Inferior parietal cortex (tissue), 1 donor: ENCODE data around the gene BARX2.
"Not testable (repeated sequence)": the region's sequence is repeated elsewhere in the genome, so short reads cannot be mapped to it uniquely, and the experiment has no call there.

Experiments used
- DNase-seq: peaks from one replicate; pipeline ENCODE4 v3.0.0-alpha.2; 2016; ENCODE audit errors: extremely low spot score

Gene BARX2, protein sequence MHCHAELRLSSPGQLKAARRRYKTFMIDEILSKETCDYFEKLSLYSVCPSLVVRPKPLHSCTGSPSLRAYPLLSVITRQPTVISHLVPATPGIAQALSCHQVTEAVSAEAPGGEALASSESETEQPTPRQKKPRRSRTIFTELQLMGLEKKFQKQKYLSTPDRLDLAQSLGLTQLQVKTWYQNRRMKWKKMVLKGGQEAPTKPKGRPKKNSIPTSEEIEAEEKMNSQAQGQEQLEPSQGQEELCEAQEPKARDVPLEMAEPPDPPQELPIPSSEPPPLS

DNA sequence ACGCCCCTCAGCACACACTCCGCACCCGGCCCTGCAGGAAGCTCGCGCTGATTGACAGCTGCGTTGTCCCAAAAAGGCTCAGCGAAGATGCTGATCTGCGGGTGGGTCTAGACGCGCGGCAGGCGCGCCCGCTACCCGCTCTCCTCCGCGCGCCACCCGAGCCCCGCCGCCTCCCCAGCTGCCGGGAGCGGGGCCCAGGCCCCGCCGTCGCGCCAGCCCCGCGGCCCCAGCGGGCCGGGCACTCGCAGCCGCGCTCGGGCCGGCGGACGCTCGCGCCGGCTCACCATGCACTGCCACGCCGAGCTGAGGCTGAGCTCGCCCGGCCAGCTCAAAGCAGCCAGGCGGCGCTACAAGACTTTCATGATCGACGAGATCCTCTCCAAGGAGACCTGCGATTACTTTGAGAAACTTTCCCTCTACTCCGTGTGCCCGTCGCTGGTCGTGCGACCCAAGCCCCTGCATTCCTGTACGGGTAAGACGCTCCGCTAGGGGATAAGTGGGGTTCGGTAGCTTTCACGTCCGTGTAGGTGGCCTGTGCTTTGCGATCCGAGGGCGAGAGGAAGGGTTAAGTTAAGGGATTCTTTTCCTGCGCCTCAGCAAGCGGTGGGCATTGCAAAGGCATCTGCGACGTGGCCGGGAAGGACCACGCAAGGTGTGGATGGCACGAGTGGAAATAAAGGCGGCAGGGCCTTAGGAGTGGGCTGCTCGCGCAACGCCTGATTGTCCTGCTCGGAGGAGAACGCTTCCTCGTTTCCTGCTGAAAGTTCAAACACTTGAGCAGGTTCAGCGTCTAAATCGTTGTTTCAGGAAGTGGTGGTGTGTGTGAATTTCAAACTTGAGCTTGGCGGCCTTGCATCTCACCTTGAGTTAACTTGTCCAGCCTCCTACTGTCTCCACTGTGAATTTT lies at the start of gene BARX2:
Gene BARX2, plus strand, starts transcription at position 98 of the 907 bp plus-strand sequence. Its CDS starts 188 bp downstream, at position 286.
- no peak for DNase-seq

DNA sequence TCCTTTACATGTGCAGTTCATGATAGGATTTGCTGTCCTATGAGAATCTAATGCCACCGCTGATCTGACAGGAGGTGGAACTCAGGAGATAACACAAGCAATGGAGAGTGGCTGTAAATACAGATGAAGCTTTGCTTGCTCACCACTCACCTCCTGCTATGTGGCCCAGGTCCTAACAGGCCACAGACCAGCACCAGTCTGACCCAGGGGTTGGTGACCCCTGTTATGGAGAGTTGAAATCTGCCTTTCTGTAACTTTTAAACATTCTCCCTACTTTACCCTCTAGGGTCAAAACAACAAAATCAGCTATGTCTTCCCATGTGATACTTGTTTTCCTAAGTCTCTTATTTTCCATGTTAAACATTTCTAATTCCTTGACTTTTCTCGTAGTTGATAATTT lies 48.7 kb upstream of the BARX2 start:
- DNase-seq = no peak

- DNase-seq = not testable (repeated sequence)
Observed at GRCh38 chr11:129327708-129328107, 47.9 kb upstream of the BARX2 start.

GRCh38 chr11:129328756-129329155 lies 46.9 kb upstream of the BARX2 start:
- no peak for DNase-seq

DNA sequence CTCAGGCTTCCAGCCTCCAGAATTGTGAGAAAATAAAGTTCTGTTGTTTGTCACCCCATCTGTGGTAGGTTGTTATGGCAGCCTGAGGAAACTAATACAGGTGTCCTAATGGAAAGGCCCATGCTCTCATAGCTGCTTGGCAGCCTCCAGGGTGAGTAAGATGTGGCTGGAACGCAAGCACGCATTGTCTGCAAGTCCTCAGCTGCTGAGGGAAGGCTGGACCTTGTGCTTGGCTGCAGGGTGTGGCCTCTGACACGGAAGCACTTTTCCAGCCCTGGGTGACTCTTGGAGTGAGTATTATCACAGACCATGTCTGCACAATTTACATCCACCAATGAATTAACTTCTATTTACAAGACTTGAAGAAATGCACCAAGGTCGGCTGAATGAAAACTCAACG lies 44.4 kb upstream of the BARX2 start:
- DNase-seq = no peak

- DNase-seq = peak; percentile 85
Observed at GRCh38 chr11:129331871-129332274, 43.8 kb upstream of the BARX2 start.

DNA sequence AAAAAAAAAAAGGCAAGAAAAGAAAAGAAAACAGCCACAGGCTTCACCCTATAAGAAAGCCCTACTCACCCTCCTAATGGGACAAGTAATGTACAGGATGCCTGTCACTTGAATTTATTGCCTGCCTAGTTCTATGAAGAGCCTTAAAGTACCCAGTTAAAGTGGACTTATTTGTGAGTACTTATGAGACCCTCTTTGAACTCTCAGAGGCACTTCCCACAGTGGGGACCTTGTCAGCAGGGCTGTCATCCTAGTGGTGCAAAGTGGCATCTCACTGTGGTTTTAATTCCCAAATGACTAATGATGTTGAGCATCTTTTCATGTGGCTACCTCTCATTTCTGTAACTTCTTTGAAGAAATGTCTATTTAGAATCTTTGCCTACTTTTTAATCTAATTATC lies 41.8 kb upstream of the BARX2 start:
- DNase-seq = no peak

- not testable (repeated sequence) for DNase-seq
Observed at GRCh38 chr11:129344301-129344940, 31.2 kb upstream of the BARX2 start.

- no peak for DNase-seq
Observed at GRCh38 chr11:129346916-129347315, 28.7 kb upstream of the BARX2 start.

GRCh38 chr11:129348813-129349212 lies 26.8 kb upstream of the BARX2 start:
- DNase-seq = no peak

GRCh38 chr11:129352676-129353075 lies 23.0 kb upstream of the BARX2 start:
- DNase-seq = no peak

- DNase-seq = no peak
Observed at GRCh38 chr11:129354691-129355090, 21.0 kb upstream of the BARX2 start.

DNA sequence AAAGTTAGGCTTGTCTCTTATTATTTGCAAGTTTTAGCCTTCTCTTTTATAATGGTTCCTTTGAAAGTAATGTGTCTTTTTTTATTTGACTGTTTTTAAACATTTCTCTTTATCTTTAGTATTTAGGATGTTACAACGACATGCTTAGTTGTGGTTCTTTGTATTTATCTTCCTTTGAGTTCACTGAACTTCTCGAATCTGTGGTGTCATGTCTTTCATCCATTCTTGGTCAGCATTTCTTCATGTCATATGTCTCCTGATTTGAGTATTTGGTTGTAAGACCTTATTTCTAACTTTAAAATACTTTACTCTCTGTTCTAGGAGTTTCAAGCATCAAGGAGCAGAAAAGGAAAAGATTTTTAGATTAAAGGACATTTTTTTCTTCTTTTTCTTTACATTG lies 15.9 kb upstream of the BARX2 start:
- no peak for DNase-seq

DNA sequence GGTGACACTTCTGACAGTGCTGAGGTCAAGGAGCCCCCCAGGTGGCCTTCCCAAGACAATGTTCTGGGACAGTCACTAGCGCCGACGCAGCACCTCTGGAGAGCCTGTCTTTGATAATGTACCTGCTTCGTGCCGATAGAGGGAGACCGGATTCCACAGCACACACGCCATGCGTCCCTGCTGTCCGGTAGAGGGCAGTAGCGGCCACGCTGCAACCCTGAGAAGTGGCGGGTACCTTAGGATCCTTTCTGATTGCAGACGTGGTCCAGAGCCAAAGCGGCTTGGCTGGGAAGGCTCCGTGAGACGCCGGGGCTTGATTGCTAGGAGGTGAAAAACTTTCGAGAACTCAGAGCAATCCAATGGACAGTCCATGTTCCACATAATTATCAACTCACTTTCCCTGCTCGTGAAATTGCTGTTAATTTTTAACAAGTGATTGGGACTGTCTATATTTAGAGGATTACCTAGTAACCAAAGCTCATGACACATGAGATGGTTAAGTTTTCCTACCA lies 11.4 kb upstream of the BARX2 start:
- peak; percentile 79 for DNase-seq

DNA sequence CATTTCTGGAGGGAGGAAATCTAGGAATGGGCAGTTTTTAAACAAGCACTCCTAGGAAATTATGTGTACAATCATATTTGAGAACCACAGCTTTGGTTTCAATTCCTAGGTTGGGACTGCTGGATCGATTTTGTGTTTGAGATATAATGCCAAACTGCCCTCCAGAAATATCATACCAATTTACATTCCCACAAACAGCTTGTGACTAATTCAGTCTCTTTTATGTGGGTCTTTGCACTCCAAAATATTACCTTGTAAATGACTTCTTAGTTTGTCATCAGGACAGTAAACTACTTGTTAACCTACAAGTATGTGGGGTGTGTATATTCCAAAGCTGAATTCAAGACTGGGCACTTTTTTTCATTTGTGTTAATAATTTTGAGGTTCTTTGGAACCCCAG lies 9.8 kb upstream of the BARX2 start:
- no peak for DNase-seq

DNA sequence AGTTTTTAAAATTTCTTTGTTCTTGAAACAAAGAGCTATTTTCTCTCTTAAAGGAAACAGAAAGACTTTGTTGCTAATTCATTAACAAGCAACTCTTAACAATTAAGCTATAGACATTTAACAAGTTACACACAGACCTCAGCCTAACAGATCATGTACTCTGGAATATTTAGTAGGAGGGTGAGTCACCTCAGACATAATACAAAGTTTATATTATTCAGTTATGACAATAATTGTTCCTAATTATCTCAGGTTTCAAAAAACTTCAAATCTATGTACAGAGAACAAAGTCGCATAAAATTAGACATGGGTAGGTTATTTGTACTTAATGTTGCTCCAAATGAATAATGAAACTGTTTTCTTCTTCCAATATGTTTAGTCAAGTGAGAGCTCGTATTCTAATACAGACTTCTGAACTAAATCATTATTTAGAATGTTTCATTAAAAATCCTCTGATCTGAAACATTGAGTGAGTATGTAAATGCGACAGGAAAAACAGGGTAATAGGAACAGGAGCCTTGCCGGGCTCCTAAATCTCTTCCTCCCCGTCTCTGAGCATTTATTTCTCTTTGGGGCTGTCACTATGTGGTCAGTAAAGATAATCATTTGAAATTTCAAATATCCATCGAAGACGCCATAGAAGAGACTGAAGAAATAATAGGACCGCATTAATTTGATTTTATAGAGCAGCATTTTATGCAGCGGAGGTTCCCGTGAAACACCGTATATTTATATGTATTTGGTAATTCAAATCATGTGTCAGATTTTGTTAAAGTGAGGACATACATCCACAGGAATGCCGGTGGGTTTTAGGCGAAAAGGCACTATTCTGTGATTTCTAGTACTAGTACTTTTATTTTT lies 8.7 kb upstream of the BARX2 start:
- DNase-seq = no peak

DNA sequence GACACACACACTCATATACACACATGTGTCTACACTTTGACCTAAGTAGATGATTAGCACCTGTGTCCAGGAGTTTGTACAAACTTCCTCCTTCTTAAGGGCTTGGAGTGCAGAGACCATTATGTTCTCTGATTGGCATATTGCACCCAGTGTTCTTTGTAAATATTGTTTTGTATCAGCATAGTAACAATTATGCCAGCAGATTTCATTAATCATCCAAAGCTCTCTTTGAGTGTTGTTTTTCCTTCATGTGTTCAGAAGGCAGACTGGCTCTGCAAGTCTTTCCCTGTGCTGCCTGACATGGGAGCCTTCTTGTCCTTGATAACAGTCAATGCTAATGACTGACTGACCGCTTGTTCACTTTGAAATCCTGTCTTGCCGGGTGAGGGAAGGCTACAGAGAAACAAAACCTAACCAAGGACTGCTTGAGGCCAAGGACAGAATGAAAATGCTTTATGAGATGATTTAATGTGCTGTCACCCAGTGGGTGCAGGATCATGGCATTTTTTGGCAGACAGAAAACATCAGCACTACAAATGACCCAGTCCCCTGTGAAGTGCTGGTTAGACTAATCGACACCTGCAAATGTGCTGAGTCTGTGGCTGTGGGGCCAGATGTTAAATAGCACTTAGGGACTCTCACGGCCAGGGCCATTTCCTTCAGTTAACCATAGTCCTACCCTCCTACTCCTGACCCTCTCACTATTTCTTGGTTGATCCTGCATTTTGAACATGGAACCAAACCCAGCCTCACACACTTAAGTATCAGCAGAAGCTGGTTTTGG lies 6.6 kb upstream of the BARX2 start:
- DNase-seq = no peak

- DNase-seq = no peak
Observed at GRCh38 chr11:129370715-129371114, 4.9 kb upstream of the BARX2 start.

GRCh38 chr11:129372609-129373488 lies 2.8 kb upstream of the BARX2 start:
- DNase-seq = no peak
